Peyer's patch (tissue), 4 donors: Measurements from ENCODE around the gene PODXL2. TPM values are rescaled to one million over a fixed set of nuclear protein-coding genes. Genes with fewer than 3 reads are reported as not detected.
"Not testable (repeated sequence)": the region's sequence is repeated elsewhere in the genome, so short reads cannot be mapped to it uniquely, and the experiment has no call there.

Source experiments
- DNase-seq, 3 donors: peaks; one replicate each; pipeline ENCODE4 v3.0.0-alpha.2; 2017 to 2019
- H3K27ac ChIP-seq, 4 donors: fragments of 200-600 bp; sonication (generic); one replicate each; pipeline ENCODE4 v1.5.1; 2016 to 2019
- H3K27me3 ChIP-seq, 2 donors: fragments of 200-600 bp; sonication (generic); one replicate each; pipeline ENCODE4 v1.5.1; 2019
- H3K36me3 ChIP-seq, 3 donors: fragments of 200-600 bp; sonication (generic); one replicate each; pipeline ENCODE4 v1.5.1; 2016 to 2019
- H3K4me1 ChIP-seq, 4 donors: fragments of 200-600 bp; sonication (generic); one replicate each; pipeline ENCODE4 v1.5.1; 2016 to 2019
- H3K4me3 ChIP-seq, 4 donors: fragments of 200-600 bp; sonication (generic); 1 replicate in 3 of 4; 2 replicates in 1 of 4; pipeline ENCODE4 v1.5.1; 2016 to 2019; ENCODE audit warnings: mild to moderate bottlenecking in 1 of 4
- H3K9me3 ChIP-seq, 4 donors: fragments of 200-600 bp; sonication (generic); one replicate each; pipeline ENCODE4 v1.5.1; 2016 to 2019; ENCODE audit warnings: mild to moderate bottlenecking in 1 of 4
- CTCF ChIP-seq, 6 experiments: fragments of 450-650 bp in 4 of 6; fragments of 200-600 bp in 2 of 6; sonication (generic) in 1 of 6; IDR thresholded peaks; one replicate each; pipeline ENCODE4 v1.5.1; 2017 to 2019; ENCODE audit warnings: antibody characterized with exemption in 6 of 6, mild to moderate bottlenecking in 3 of 6, moderate library complexity in 1 of 6
- POLR2A ChIP-seq, 2 donors: fragments of 450-650 bp; IDR thresholded peaks; one replicate each; pipeline ENCODE4 v1.5.1; 2017; ENCODE audit warnings: antibody characterized with exemption in 2 of 2, mild to moderate bottlenecking in 2 of 2, moderate library complexity in 2 of 2
- total RNA-seq, 4 donors: library from RNA; depleted of rRNA; stranded (reverse); fragments of >200 nt; gene quantifications; one replicate each; pipeline ENCODE4 v1.1.0, GENCODE V29; 2016

PODXL2 gene
- total RNA-seq, 4 donors from 2014 or later, result 7.4 to 15.6 (median 9.9) TPM

- DNase-seq, result peak in 1 of 3 donors; percentile 14
- peak overlapping the region in 2 of 4 donors; percentile 51 to 89 for H3K27ac ChIP-seq
- H3K4me1 ChIP-seq, result peaks cover 0 to 38% (median 0%) of the 10 kb centered on the region in 4 donors
- H3K36me3 ChIP-seq, result peaks cover 0 to 5% (median 0%) of the 10 kb centered on the region in 3 donors
- no peak overlapping the region for H3K4me3 ChIP-seq
- TF ChIP-seq CTCF (IDR thresholded peaks at IDR 0.05), result no peak
- TF ChIP-seq POLR2A (IDR thresholded peaks at IDR 0.05), result no peak
- H3K27me3 ChIP-seq, result no peaks in the 10 kb centered on the region
- H3K9me3 ChIP-seq, result no peaks in the 10 kb centered on the region
Observed at GRCh38 chr3:127699416-127700300, 70.7 kb downstream of the PODXL2 start.

- TF ChIP-seq POLR2A (IDR thresholded peaks at IDR 0.05) (no peak), CTCF (IDR thresholded peaks at IDR 0.05) (no peak)
- peak in 1 of 3 donors; percentile 32 for DNase-seq
- Histone ChIP-seq H3K27me3 (no peaks in the 10 kb centered on the region), H3K36me3 (peaks cover 0 to 9% (median 0%) of the 10 kb centered on the region in 3 donors), H3K4me1 (peaks cover 0 to 38% (median 0%) of the 10 kb centered on the region in 4 donors), H3K9me3 (no peaks in the 10 kb centered on the region), H3K4me3 (no peak overlapping the region), H3K27ac (peak overlapping the region in 1 of 4 donors; percentile 89)
Observed at GRCh38 chr3:127700406-127700805, 71.4 kb downstream of the PODXL2 start.

GRCh38 chr3:127701280-127701911, 72.4 kb downstream of the PODXL2 start:
- H3K4me1 ChIP-seq, result peaks cover 0 to 38% (median 0%) of the 10 kb centered on the region in 4 donors
- TF ChIP-seq POLR2A (IDR thresholded peaks at IDR 0.05), result no peak
- no peak for TF ChIP-seq CTCF (IDR thresholded peaks at IDR 0.05)
- H3K27me3 ChIP-seq, result no peaks in the 10 kb centered on the region
- H3K27ac ChIP-seq, result peak overlapping the region in 2 of 4 donors; percentile 4 to 16
- no peaks in the 10 kb centered on the region for H3K9me3 ChIP-seq
- no peak overlapping the region for H3K4me3 ChIP-seq
- H3K36me3 ChIP-seq, result peaks cover 0 to 16% (median 0%) of the 10 kb centered on the region in 3 donors
- DNase-seq, result peak in 1 of 3 donors; percentile 36

- Histone ChIP-seq H3K9me3 (no peaks in the 10 kb centered on the region), H3K27ac (peak overlapping the region in 2 of 4 donors; percentile 4 to 16), H3K4me1 (peaks cover 0 to 30% (median 0%) of the 10 kb centered on the region in 4 donors), H3K36me3 (peaks cover 0 to 16% (median 0%) of the 10 kb centered on the region in 3 donors), H3K27me3 (no peaks in the 10 kb centered on the region), H3K4me3 (no peak overlapping the region)
- TF ChIP-seq POLR2A (IDR thresholded peaks at IDR 0.05) (no peak), CTCF (IDR thresholded peaks at IDR 0.05) (no peak)
- no peak for DNase-seq
Observed at GRCh38 chr3:127702151-127702578, 73.2 kb downstream of the PODXL2 start.

- peak in 1 of 3 donors; percentile 32 for DNase-seq
- not testable (repeated sequence) for H3K27ac ChIP-seq, H3K4me1 ChIP-seq, H3K27me3 ChIP-seq, H3K9me3 ChIP-seq, H3K4me3 ChIP-seq
- H3K36me3 ChIP-seq, result peaks cover 0 to 25% (median 0%) of the 10 kb centered on the region in 3 donors
Observed at GRCh38 chr3:127704840-127705239, 75.9 kb downstream of the PODXL2 start.

- Histone ChIP-seq H3K4me3 (no peak overlapping the region), H3K9me3 (no peaks in the 10 kb centered on the region), H3K27ac (no peak overlapping the region), H3K4me1 (peaks cover 0 to 6% (median 0%) of the 10 kb centered on the region in 4 donors), H3K27me3 (no peaks in the 10 kb centered on the region), H3K36me3 (peaks cover 0 to 25% (median 0%) of the 10 kb centered on the region in 3 donors)
- no peak for TF ChIP-seq POLR2A (IDR thresholded peaks at IDR 0.05)
- no peak for TF ChIP-seq CTCF (IDR thresholded peaks at IDR 0.05)
- DNase-seq, result peak in 2 of 3 donors; percentile 24 to 37
Observed at GRCh38 chr3:127706312-127706711, 77.3 kb downstream of the PODXL2 start.
